Right ventricle myocardium superior (tissue), 1 donor: ENCODE measurements around the gene ADGRL2. TPM values are rescaled to one million over a fixed set of nuclear protein-coding genes. Genes with fewer than 3 reads are reported as not detected.
"Not testable (repeated sequence)": the region's sequence is repeated elsewhere in the genome, so short reads cannot be mapped to it uniquely, and the experiment has no call there.

Source experiments
- ATAC-seq: fragments of 200-7000 bp; cut with Tn5 transposase; one replicate; pipeline ENCODE4 v1.9.1; 2020; ENCODE audit warnings: mild to moderate bottlenecking; ENCODE audit not compliant: poor library complexity
- DNase-seq: peaks from one replicate; pipeline ENCODE4 v3.0.0-alpha.2; 2020
- intact Hi-C: fragments of 100-400 bp; cut with DNase I; formaldehyde crosslinking; loops from one replicate; pipeline ENCODE4 v1.11.2; 2022
- total RNA-seq: library from RNA; stranded (reverse); fragmentation: NEBNext Ultra II Directional; extraction: Animal tissue kit (Norgen Biotek cat#: 25700); gene quantifications from one replicate; pipeline ENCODE4 v1.2.1, GENCODE V29; 2021
- donor health status: DM: no; HTN: yes; CAD: no; lungs with severe emphysema.

ADGRL2 gene
- total RNA-seq, 1 donor from 2014 or later, result 37.9 TPM

DNA sequence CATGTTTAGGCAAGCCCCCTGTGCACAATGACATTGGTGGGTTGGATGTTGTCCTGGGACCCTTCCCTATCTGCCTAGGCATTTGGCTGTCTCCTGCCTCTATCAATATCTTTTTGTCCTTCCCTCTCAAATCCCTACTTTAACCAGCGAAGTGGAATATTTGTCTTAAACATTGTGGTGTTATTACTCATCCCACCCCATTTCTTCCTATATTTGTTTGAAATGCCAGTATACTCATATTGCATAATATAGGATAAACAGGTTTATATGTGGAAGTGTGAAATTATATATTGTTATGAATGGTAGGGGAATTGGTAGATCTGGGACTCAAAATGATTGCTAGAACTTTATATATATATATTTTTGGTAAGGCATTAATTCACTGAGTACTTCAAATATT is 80.0 kb downstream of the ADGRL2 start:
- DNase-seq, result no peak
- no peak for ATAC-seq
- intact Hi-C loops, result no loop called here

DNA sequence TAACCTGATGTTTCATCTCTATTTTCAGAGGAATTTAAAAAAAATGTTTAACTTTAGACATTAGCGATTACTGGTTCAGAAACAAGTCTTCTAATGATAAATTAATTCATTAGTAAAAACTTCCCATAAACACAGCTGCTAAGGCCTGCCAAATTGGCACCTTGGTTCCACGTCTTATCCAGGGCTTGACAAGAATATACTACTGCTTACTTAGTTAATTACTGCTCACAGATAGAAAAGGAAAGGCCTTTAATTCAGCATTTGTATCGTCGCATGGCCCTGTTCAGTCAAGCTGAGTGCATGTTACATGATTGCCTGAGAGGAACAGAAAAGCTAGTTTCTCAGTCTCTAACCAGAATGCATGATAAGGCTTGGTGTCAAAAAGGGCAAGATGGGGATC is 84.6 kb downstream of the ADGRL2 start:
- ATAC-seq (no peak), DNase-seq (no peak)
- intact Hi-C loops, result no loop called here

- DNase-seq, ATAC-seq, intact Hi-C loops: not testable (repeated sequence)
These were observed 85.6 kb downstream of the ADGRL2 start for GRCh38 chr1:81886292-81886691.

DNA sequence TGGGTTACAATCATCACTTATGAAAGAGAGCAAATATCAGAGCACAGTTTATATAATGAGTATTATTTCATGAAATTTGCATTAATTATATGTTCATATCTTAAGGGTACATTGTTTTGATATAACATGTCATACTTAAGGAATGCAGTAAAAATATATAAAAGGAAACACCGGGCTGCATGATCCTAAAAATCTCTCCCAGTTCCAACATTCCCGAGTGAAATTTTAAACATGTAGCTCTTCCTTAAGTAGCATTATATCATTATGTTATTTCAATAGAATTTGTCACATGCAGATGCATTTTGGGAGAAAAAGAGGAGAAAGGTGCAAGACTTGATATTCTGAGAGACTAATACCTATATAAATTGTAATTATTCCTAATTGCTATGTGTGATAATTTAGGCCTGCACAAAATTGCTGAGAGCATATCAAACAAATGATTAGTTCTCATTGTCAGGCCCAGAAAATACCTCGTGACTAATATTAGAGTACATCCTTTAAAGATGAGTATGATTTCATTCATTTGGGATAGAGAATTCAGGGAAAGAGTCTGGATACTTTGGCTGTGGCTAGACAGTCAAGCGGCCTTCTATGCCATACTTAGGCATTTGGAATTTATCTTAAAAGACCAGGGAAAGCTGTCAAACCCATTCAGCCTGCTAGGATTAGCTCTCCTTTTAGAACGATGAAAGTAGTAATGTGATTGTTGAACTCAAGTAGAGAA is 86.8 kb downstream of the ADGRL2 start:
- intact Hi-C loops, result no loop called here
- ATAC-seq (no peak), DNase-seq (no peak)

- intact Hi-C loops, result no loop called here
- no peak for DNase-seq
- ATAC-seq, result no peak
These were observed 88.4 kb downstream of the ADGRL2 start for GRCh38 chr1:81889166-81889565.

- DNase-seq (no peak), ATAC-seq (no peak)
- intact Hi-C loops, result no loop called here
These were observed 94.1 kb downstream of the ADGRL2 start for GRCh38 chr1:81894867-81895266.

DNA sequence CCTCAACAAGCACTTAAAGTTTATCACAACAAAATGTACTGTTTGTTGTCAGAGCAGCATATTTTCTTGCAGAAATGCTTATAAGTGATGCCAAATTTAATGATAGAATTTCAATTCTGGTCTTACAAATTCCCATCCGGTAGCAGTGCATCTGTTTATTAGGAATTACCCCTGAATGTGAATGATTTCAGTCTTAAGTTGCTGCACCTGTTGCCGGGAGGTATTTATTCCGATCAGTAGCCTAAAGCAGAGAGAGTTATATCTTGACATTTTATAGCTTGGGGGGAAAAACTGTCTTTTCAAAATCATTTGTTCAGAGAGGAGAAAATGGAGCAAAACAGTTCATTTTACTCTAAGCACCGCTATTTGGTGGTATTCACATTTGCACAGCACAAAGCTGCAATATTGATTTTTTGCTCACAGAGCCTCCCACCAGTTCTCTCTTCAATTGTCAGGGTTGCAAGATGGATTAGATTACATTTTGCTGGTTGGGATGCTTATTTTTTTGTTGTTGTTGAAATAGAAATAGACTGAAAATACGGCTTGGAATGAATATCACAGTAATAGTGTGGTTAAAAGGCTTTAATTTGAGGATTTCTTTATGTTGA is 98.6 kb downstream of the ADGRL2 start:
- ATAC-seq (no peak), DNase-seq (no peak)
- intact Hi-C loops, result no loop called here

DNA sequence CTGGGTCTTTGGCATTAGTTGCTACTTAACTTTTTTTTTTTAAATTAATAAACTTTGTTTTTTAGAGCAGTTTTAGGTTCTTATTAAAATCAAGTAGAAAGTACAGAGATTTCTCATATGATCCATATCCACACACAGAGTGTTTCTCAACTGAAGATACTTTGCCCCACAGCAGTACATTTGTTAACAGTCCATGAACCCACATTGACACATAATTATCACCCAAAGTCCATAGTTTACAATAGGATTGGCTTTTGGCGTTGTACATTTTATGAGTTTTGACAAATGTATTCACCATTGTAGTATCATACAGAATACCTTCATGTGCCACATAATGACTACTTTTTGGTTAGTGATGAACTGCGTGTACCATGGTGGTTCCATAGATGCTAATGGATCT is 106.8 kb downstream of the ADGRL2 start:
- DNase-seq (no peak), ATAC-seq (no peak)
- intact Hi-C loops, result no loop called here

DNA sequence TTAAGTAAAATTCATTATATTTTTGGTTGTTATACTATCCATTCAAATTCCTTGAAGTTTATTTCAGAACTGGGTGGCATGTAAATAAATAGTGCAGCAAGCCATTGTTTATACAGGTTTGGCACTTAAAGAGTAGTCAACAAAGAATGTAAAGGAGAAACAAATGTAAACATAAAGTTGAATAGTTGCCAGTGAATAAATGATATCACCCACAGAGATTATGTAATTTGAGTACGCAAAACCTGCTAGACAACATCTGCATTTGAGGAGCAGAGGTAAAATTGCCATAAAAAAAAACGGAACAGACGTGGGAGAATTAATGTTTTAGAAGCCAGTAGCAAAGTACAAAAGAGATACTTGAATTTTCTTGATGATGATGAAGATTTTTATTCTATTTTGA is 111.6 kb downstream of the ADGRL2 start:
- intact Hi-C loops, result no loop called here
- no peak for DNase-seq
- ATAC-seq, result no peak

DNA sequence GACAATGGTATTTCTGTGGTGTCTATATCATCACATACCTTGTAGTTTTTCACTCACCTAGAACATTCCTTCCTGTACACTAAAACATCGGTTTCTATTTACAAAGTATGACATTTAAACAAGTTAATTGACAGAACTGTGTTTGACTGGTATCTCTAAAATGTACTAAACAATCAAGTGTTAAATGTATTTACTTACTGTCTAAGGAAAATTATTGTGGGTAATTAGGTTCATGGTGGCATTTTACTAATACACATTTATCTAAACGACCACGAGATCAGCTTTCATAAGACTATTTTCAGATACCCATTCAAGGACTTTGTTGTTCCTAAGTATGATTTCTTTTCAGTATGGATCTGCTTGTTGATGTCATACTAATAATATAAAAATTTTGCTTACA is 115.2 kb downstream of the ADGRL2 start:
- ATAC-seq (no peak), DNase-seq (no peak)
- intact Hi-C loops, result no loop called here

- DNase-seq (peak; percentile 44), ATAC-seq (peak; percentile 91)
- intact Hi-C loops, result no loop called here
These were observed 119.6 kb downstream of the ADGRL2 start for GRCh38 chr1:81920245-81920740.

- ATAC-seq (no peak), DNase-seq (no peak)
- intact Hi-C loops, result no loop called here
These were observed 120.2 kb downstream of the ADGRL2 start for GRCh38 chr1:81920886-81921285.

GRCh38 chr1:81921344-81921743 is 120.6 kb downstream of the ADGRL2 start:
- ATAC-seq (peak; percentile 55), DNase-seq (no peak)
- intact Hi-C loops, result no loop called here

GRCh38 chr1:81921851-81922462 is 121.2 kb downstream of the ADGRL2 start:
- intact Hi-C loops, result no loop called here
- DNase-seq (no peak), ATAC-seq (no peak)

DNA sequence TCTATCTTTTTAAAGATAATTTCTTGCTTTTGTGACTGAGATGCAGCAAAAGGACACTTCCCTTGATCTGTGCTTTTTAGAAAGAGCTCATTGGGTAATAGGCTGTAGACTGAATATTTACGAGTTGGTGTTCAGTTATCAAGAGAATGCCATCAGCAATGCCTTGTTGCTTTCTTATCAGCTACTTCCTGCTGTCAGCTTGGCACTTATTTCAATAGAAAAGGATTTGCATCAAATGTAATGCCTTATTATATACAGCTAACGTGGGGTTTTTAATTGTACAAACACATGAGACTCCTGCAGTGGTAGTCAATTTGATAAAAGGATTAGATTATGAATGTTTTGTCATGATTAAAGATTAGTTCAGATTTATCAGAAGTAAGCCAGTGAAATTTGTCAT is 122.2 kb downstream of the ADGRL2 start:
- ATAC-seq, result no peak
- DNase-seq, result no peak
- intact Hi-C loops, result no loop called here

DNA sequence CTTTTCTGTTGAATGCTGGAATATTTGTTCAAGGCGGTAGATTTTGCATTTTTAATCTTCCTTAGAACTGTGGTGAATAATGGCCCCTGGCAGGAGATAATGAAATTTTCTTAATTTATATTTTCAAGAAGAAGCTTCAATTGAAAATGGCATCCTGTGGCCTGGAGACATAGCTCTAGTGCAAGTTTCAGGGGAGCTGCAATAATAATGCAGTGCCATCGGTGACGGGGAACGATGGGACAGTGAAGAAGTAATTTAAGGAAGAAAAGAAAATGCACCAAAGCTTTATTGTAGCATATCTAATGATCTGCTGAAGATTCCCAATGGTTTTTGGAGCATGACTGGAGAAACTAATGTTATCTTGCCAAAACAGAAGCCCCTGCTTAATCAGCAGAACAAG is 128.4 kb downstream of the ADGRL2 start:
- intact Hi-C loops, result no loop called here
- ATAC-seq, result no peak
- DNase-seq, result no peak

DNA sequence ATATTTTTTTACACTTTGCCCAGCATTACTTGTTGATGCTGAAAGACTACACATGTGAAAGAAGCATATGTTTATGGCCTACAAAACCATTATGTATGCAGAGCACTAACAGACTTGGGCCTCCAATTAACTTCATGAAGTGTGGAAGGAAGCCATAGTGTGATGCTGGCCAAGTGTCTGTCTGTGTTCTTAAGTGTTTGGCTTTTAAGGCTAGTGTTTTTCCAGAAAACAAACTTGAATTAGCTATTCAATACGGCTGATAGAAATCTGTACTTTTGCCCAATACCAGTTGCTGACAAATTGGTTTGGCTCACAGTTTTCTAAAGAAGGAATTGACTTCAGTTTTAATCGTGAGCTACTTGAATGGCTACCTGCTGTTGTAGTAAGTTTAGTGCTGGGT is 136.1 kb downstream of the ADGRL2 start:
- intact Hi-C loops, result no loop called here
- DNase-seq (no peak), ATAC-seq (peak; percentile 55)

GRCh38 chr1:81937791-81938450 is 137.2 kb downstream of the ADGRL2 start:
- no peak for DNase-seq
- intact Hi-C loops, result no loop called here
- peak; percentile 78 for ATAC-seq

GRCh38 chr1:81948495-81948894 is 147.8 kb downstream of the ADGRL2 start:
- intact Hi-C loops, result no loop called here
- ATAC-seq (no peak), DNase-seq (no peak)

- no peak for ATAC-seq
- no peak for DNase-seq
- intact Hi-C loops, result no loop called here
These were observed 148.7 kb downstream of the ADGRL2 start for GRCh38 chr1:81949421-81949820.
